ENCODE data around the gene ENPP1.

Gene ENPP1

GRCh38 chr6:131823276-131823902, 15.6 kb downstream of the ENPP1 start:
- H3K27ac ChIP-seq (ENCODE audit: low read depth, low read length): no peak overlapping the region
- H3K27me3 ChIP-seq (ENCODE audit: control insufficient read depth, low read length): no peaks in the 10 kb centered on the region
- no peak overlapping the region for H3K4me3 ChIP-seq (ENCODE audit: low read length)
- no peaks in the 10 kb centered on the region for H3K9me2 ChIP-seq (replicated peaks; ENCODE audit: control insufficient read depth, low read length)
- H3K9me3 ChIP-seq (ENCODE audit: control insufficient read depth, insufficient read depth, low read length): no peaks in the 10 kb centered on the region
- H3K36me3 ChIP-seq (ENCODE audit: control insufficient read depth, low read length): no peaks in the 10 kb centered on the region
- TF ChIP-seq EZH2phosphoT487 (IDR thresholded peaks at IDR 0.05; ENCODE audit: borderline replicate concordance, low read length): no peak
- no peak for TF ChIP-seq CTCF (IDR thresholded peaks at IDR 0.05; ENCODE audit: low read depth, low read length, poor library complexity, severe bottlenecking)
- no peaks in the 10 kb centered on the region for H4K20me1 ChIP-seq (ENCODE audit: control insufficient read depth, insufficient read depth, low read depth, low read length)
- no peaks in the 10 kb centered on the region for H3K79me2 ChIP-seq (ENCODE audit: control insufficient read depth, low read length)
- no peaks in the 10 kb centered on the region for H3F3A ChIP-seq (ENCODE audit: control insufficient read depth, insufficient read depth)
- no peaks in the 10 kb centered on the region for H3K4me1 ChIP-seq (ENCODE audit: control insufficient read depth, low read length)
- no peak overlapping the region for H3K4me2 ChIP-seq (ENCODE audit: low read length)

GRCh38 chr6:131825946-131826345, 18.1 kb downstream of the ENPP1 start:
- Histone ChIP-seq H3K79me2 (ENCODE audit: control insufficient read depth, low read length) (no peaks in the 10 kb centered on the region), H3F3A (ENCODE audit: control insufficient read depth, insufficient read depth) (no peaks in the 10 kb centered on the region), H3K9me2 (replicated peaks; ENCODE audit: control insufficient read depth, low read length) (no peaks in the 10 kb centered on the region), H3K4me1 (ENCODE audit: control insufficient read depth, low read length) (no peaks in the 10 kb centered on the region), H3K9me3 (ENCODE audit: control insufficient read depth, insufficient read depth, low read length) (no peaks in the 10 kb centered on the region), H3K4me3 (ENCODE audit: low read length) (no peak overlapping the region), H3K27me3 (ENCODE audit: control insufficient read depth, low read length) (no peaks in the 10 kb centered on the region), H3K36me3 (ENCODE audit: control insufficient read depth, low read length) (no peaks in the 10 kb centered on the region), H3K4me2 (ENCODE audit: low read length) (no peak overlapping the region), H3K27ac (ENCODE audit: low read depth, low read length) (no peak overlapping the region), H4K20me1 (ENCODE audit: control insufficient read depth, insufficient read depth, low read depth, low read length) (no peaks in the 10 kb centered on the region)
- no peak for TF ChIP-seq CTCF (IDR thresholded peaks at IDR 0.05; ENCODE audit: low read depth, low read length, poor library complexity, severe bottlenecking)
- no peak for TF ChIP-seq EZH2phosphoT487 (IDR thresholded peaks at IDR 0.05; ENCODE audit: borderline replicate concordance, low read length)

- Histone ChIP-seq H3K27me3 (ENCODE audit: control insufficient read depth, low read length) (no peaks in the 10 kb centered on the region), H3K27ac (ENCODE audit: low read depth, low read length) (no peak overlapping the region), H3K36me3 (ENCODE audit: control insufficient read depth, low read length) (no peaks in the 10 kb centered on the region), H4K20me1 (ENCODE audit: control insufficient read depth, insufficient read depth, low read depth, low read length) (no peaks in the 10 kb centered on the region), H3K9me2 (replicated peaks; ENCODE audit: control insufficient read depth, low read length) (no peaks in the 10 kb centered on the region), H3K4me3 (ENCODE audit: low read length) (no peak overlapping the region), H3K9me3 (ENCODE audit: control insufficient read depth, insufficient read depth, low read length) (no peaks in the 10 kb centered on the region), H3K79me2 (ENCODE audit: control insufficient read depth, low read length) (no peaks in the 10 kb centered on the region), H3K4me1 (ENCODE audit: control insufficient read depth, low read length) (no peaks in the 10 kb centered on the region), H3K4me2 (ENCODE audit: low read length) (no peak overlapping the region), H3F3A (ENCODE audit: control insufficient read depth, insufficient read depth) (no peaks in the 10 kb centered on the region)
- no peak for TF ChIP-seq EZH2phosphoT487 (IDR thresholded peaks at IDR 0.05; ENCODE audit: borderline replicate concordance, low read length)
- TF ChIP-seq CTCF (IDR thresholded peaks at IDR 0.05; ENCODE audit: low read depth, low read length, poor library complexity, severe bottlenecking): no peak
These were observed 20.3 kb downstream of the ENPP1 start for GRCh38 chr6:131828080-131828479.

Data from DOHH2 (cell line).